Left renal cortex interstitium (tissue), 4 donors: Measurements from ENCODE around the gene FOXQ1. TPM values are rescaled to one million over a fixed set of nuclear protein-coding genes. Genes with fewer than 3 reads are reported as not detected.

Experiments
- DNase-seq, 4 donors: peaks; one replicate each; pipeline ENCODE4 v3.0.0-alpha.2; 2013; ENCODE audit warnings: low read depth in 4 of 4, low spot score in 2 of 4, missing footprints in 1 of 4
- polyA plus RNA-seq, 4 donors: library from polyadenylated mRNA; unstranded; fragments of 120-200 nt; gene quantifications; one replicate each; pipeline ENCODE4 v1.2.1, GENCODE V29; 2013; ENCODE audit not compliant: insufficient read length in 4 of 4

The FOXQ1 gene
- polyA plus RNA-seq, 4 donors: 9.5 to 14.3 (median 11.3) TPM

- DNase-seq: no peak
Observed at GRCh38 chr6:1290086-1290485, 21.8 kb upstream of the FOXQ1 start.

DNA sequence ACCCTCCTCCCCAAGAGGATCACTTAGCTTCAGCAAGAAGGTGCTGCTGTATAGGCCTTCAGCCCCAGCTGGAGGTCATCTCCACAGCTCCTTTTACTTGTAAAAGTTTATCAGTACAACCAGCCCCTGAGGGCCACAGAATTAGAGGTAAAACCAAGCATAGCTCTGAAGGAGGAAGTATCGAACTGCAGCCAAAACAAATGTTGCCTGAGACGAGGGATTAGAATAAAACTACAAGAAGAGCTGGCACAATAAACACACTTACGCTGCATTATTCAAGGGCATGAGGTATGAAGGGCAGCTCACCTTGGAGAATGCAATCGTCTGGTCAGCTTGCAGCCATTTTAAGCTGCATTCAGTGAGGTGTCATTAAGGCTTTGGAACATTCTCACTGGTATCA lies 21.1 kb upstream of the FOXQ1 start:
- no peak for DNase-seq

GRCh38 chr6:1291381-1291780 lies 20.5 kb upstream of the FOXQ1 start:
- DNase-seq: no peak

GRCh38 chr6:1295420-1295819 lies 16.5 kb upstream of the FOXQ1 start:
- DNase-seq: no peak

DNA sequence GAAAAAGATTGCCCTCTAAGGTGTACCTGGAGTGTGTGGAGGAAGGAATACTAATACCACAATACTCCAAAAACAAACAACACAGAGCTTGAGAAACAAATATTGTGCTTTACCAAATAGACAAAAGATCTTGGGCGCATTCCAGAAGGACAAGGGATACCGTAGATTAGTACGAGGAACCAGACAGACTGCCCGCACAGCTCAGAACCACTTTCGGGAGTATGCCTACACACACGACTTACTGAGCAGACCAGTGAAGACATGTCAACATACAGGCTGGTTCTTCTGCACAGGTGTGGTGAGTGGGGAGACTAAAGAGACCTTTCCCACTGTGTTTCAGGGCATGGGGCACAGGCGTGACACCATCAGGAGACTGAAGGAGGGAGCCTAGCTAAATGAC lies 15.8 kb upstream of the FOXQ1 start:
- no peak for DNase-seq

GRCh38 chr6:1296542-1296941 lies 15.4 kb upstream of the FOXQ1 start:
- no peak for DNase-seq

DNA sequence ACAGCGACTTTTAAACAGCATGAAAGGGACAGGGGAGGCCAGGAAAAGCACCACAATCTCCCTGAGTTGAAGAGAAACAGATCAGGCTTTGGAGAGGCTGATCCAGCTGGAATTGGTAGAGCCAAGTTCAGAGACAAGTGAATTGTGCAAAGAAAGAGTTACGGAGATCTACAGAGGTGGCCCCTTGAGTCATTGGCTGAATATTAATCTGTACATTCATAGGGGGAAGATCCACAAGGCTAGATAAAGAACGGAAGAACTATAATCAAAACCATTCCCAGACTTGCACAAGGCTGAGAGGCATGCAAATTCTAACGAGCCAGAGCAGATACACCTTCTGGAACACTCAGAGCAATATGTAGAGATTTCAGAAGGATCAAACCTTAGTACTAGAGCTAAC lies 14.2 kb upstream of the FOXQ1 start:
- DNase-seq: no peak

DNA sequence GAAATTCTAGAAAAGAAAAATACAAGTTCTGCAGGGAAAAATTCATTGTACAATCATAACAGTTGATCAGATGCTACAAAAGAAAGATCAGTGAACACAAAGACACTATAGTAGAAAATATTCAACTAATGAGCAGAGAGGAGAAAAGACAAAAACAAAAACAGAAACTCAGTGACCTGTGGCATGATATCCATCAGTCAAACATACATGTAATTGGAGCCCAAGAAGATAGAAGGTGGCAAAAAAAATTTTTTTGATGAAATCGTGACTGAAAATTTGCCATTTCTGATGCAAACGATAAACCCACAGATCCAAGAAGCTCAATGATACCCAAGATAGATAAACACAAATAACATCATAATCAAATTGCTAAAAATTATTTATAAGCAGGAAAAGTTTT lies 13.1 kb upstream of the FOXQ1 start:
- no peak for DNase-seq

GRCh38 chr6:1306133-1306532 lies 5.8 kb upstream of the FOXQ1 start:
- no peak for DNase-seq

DNA sequence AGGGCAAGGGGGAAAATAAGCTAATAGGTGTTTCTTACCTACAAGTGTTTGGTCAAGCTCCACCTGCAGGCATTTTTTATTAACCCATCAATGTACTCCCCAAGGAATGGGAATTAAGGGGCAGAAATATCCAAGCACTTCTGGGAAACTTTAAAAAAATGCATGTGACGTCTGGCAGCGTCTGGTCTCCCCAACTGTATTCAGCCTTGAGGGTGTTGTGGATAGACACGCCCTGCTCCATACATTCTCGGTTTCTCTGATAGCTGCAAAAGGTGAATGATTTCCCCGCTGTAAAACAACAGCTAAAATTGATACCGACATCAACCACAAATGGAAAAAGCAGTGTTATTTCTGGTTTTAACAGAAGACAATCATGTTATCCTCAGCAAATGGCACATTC lies 2.5 kb upstream of the FOXQ1 start:
- no peak for DNase-seq

DNA sequence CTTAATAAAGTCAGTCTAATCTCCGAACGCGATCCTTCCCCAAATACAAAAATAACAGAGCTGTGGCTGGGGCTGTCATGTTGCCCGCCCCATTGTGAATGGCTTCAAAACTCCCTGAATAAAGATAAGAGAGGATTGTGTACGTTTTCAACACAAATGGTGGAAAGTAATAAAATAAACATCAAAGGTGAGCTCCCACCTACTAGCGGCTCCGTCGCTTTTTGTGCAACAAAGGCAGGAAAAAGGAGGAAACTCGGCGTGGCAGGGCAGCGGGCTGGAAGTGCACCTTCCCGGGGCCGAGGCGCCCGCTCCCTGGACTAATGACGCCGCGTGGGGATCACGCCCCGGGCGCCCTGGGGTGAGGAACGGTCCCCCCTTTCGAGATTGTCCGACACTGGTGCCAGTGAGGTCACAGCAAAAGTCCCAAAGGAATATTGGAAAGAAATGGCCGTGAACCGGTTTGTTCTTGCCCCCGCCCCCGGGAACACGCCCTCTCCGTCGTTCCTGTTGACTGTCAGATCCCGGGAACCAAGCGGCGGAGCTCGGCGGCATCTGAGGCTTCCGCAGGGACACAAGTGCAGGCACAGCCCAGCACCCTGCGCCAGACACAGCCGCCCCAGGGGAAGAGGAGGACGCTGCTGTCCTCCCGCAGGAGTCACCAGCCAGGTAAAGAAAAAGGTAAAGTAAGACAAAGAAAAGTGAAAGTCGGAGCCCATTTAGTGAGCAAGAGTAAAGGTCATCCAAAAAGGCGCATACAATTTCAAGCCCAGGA lies 1.1 kb upstream of the FOXQ1 start:
- DNase-seq: no peak

GRCh38 chr6:1312203-1312472 lies 240 bp downstream of the FOXQ1 start:
- no peak for DNase-seq

- DNase-seq: no peak
Observed at GRCh38 chr6:1312473-1313367, 822 bp downstream of the FOXQ1 start.

DNA sequence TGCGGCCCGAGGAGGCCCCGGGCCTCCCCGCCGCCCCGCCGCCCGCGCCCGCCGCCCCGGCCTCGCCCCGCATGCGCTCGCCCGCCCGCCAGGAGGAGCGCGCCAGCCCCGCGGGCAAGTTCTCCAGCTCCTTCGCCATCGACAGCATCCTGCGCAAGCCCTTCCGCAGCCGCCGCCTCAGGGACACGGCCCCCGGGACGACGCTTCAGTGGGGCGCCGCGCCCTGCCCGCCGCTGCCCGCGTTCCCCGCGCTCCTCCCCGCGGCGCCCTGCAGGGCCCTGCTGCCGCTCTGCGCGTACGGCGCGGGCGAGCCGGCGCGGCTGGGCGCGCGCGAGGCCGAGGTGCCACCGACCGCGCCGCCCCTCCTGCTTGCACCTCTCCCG lies 1.5 kb downstream of the FOXQ1 start:
- DNase-seq: no peak

- no peak for DNase-seq
Observed at GRCh38 chr6:1313767-1314503, 2.0 kb downstream of the FOXQ1 start.

DNA sequence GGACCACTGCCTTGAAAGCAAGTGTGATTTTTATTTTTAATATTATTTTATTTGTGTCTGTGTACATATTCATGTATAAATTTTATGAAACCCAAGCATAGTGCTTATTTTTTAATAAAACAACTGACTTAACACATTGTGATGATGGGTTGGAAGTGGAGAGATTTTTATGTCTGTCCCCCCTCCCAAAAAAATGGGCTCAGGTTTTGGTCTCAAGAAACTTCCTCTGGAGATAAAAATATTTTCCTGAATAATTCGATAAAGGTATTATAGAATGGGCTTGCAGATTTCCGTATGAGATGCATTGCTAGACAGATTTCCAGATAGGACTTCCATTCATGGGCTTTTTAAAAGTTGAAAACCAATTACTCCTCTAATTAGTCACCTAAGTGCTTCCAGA lies 2.7 kb downstream of the FOXQ1 start:
- DNase-seq: no peak

DNA sequence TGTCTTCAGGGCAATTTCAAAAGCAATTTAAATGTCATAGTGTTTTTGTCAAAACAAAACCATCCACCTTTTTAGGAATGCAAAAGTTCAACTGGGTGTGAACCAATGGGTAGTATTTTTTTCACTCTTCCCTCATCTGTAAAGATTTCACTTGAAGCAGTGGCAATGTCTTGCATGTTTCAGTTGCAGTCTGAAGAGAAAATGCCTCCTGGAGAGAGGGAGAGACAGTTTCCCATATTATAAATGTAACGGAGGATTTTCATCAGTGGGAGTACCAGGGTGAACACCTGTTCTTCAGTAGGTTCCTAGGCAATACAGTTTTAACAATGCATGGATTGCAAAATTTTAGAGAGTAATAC lies 3.3 kb downstream of the FOXQ1 start:
- DNase-seq: no peak

DNA sequence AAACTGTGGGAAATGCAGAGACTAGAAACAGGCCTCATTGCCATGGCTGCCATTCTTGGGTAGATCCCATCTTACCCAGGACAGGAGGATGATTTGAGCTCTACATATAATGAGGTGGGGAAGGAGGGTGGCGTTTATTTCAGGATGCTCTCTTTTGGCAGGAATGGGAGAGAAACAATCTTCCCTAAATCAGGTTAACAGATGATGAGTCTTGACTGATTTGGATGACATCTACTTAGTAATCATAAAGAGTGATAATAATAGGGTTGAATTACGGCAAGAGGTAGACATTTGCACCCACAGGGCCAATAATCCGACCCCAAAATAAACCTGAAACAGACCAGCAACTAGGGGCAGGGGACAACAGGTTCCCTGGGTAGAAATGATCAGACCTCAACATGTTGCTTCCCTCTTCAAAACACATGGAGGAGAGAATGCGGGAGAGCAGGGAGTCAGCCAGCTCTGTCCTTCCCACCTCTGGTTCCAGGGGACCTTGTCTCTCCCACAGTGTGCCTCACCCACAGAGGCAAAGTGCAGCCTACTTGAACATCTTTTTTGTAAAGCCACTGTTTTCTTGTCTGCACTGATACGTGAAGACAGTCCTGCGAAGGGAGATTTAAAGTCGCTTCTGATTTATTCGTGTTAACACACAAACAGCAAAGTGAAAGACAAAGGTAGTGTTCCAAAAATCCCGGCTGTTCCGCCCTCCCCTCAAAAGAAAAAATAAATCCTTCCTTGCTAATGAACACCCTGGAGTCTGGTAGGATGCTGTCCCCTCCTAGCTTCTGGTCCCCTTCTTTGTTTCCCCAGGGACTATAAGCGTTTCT lies 3.9 kb downstream of the FOXQ1 start:
- no peak for DNase-seq

DNA sequence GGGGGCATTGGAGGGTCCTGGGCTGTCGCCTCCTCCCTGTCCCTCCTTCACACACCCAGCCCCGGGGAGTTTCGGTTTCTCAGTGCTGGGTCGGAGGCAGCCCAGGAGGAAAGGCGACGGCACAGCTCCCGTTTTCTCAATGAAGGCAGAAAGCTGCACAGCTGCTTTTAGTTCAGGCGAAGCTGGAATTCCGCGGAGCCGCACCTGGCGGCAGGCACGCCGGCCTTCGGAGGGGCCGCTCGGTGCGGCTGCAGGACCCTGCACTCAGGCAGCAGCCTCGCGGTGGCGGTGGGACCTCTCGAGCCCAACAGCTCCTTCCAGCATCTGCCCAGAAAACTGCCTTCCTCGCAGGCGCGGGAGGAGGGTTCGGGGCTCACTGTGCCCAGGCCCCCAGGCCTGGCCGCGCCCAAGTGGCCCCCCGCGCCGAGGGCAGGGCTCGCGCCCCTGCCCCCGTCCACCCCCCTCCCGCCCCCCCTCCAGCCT lies 4.6 kb downstream of the FOXQ1 start:
- DNase-seq: no peak

GRCh38 chr6:1317302-1317815 lies 5.5 kb downstream of the FOXQ1 start:
- DNase-seq: no peak
